Thyroid gland (tissue), 4 donors: ENCODE measurements around the gene CDH4. TPM values are rescaled to one million over a fixed set of nuclear protein-coding genes. Genes with fewer than 3 reads are reported as not detected.

Experiments
- DNase-seq, 2 donors: peaks; one replicate each; pipeline ENCODE4 v3.0.0-alpha.2; 2019
- H3K27ac ChIP-seq, 3 donors: fragments of 200-600 bp; sonication (generic); 1 replicate in 2 of 3; 2 replicates in 1 of 3; pipeline ENCODE4 v1.5.1; 2016 to 2019; ENCODE audit warnings: mild to moderate bottlenecking in 1 of 3, moderate library complexity in 1 of 3
- H3K27me3 ChIP-seq: fragments of 200-600 bp; sonication (generic); one replicate; pipeline ENCODE4 v1.5.1; 2019
- H3K36me3 ChIP-seq, 2 donors: fragments of 200-600 bp; sonication (generic); one replicate each; pipeline ENCODE4 v1.5.1; 2016 to 2019
- H3K4me1 ChIP-seq, 2 donors: fragments of 200-600 bp; sonication (generic); one replicate each; pipeline ENCODE4 v1.5.1; 2017 to 2019
- H3K4me3 ChIP-seq, 3 donors: fragments of 200-600 bp; sonication (generic); replicated peaks in 1 of 3; 1 replicate in 2 of 3; 2 replicates in 1 of 3; pipeline ENCODE4 v1.5.1; 2016; ENCODE audit warnings: mild to moderate bottlenecking in 1 of 3
- H3K9me3 ChIP-seq: fragments of 200-600 bp; sonication (generic); one replicate; pipeline ENCODE4 v1.5.1; 2017
- POLR2A ChIP-seq, 2 donors: fragments of 450-650 bp; IDR thresholded peaks; one replicate each; pipeline ENCODE4 v1.6.1; 2017; ENCODE audit warnings: antibody characterized with exemption in 2 of 2, mild to moderate bottlenecking in 2 of 2, moderate library complexity in 1 of 2
- WGBS, 2 donors: methylation state at CpG; one replicate each; pipeline ENCODE4 v1.1.5; 2017; 5-methylcytosine and 5-hydroxymethylcytosine counted together
- intact Hi-C: fragments of 100-400 bp; cut with DNase I; formaldehyde crosslinking; loops from one replicate; pipeline ENCODE4 v1.15.1; 2023
- total RNA-seq, 4 donors: library from RNA; depleted of rRNA; stranded (reverse); fragments of >200 nt; gene quantifications; one replicate each; pipeline ENCODE4 v1.2.3, GENCODE V29; 2016
- TF ChIP-seq, protein P1 (sequence below), 6 experiments: fragments of 200-600 bp in 3 of 6; fragments of 450-650 bp in 3 of 6; sonication (generic) in 3 of 6; IDR thresholded peaks; one replicate each; pipeline ENCODE4 v1.5.1; 2016 to 2019; ENCODE audit warnings: antibody characterized with exemption in 6 of 6, mild to moderate bottlenecking in 2 of 6, inconsistent platforms in 1 of 6, moderate library complexity in 1 of 6

CDH4 gene
- total RNA-seq, 4 donors from 2014 or later = 0.22 to 0.29 (median 0.29) TPM; not detected in 1

DNA sequence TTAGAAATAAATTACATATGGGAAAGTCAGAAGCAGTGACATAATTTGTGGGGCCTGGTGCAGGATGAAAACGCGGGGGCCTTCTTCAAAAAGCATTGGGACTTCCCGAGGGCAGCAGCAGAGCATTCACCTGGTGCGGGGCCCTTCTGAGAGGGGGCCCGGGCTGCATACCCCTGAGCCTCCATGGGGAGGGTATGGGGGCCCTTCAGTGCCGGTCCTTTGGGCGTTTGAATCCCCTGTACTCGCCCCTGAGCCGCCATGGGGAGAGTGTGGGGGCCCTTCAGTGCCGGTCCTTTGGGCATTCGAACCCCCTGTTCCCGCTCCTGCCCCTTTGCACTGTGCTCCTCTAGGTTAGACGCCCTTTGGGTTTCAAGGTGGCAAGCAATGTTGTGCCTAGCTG lies 283.5 kb downstream of the CDH4 start:
- intact Hi-C loops = no loop called here
- H3K4me3 ChIP-seq = no peak overlapping the region
- H3K27ac ChIP-seq = no peak overlapping the region
- TF ChIP-seq, protein P1, sequence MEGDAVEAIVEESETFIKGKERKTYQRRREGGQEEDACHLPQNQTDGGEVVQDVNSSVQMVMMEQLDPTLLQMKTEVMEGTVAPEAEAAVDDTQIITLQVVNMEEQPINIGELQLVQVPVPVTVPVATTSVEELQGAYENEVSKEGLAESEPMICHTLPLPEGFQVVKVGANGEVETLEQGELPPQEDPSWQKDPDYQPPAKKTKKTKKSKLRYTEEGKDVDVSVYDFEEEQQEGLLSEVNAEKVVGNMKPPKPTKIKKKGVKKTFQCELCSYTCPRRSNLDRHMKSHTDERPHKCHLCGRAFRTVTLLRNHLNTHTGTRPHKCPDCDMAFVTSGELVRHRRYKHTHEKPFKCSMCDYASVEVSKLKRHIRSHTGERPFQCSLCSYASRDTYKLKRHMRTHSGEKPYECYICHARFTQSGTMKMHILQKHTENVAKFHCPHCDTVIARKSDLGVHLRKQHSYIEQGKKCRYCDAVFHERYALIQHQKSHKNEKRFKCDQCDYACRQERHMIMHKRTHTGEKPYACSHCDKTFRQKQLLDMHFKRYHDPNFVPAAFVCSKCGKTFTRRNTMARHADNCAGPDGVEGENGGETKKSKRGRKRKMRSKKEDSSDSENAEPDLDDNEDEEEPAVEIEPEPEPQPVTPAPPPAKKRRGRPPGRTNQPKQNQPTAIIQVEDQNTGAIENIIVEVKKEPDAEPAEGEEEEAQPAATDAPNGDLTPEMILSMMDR (IDR thresholded peaks at IDR 0.05) = no peak
- no peak for TF ChIP-seq POLR2A (IDR thresholded peaks at IDR 0.05)
- 76 to 78% methylated on average over 11 to 13 of the region's 13 CpGs for WGBS, 2 donors
- H3K27me3 ChIP-seq = no peaks in the 10 kb centered on the region
- no peak for DNase-seq
- H3K9me3 ChIP-seq = no peaks in the 10 kb centered on the region
- no peaks in the 10 kb centered on the region for H3K4me1 ChIP-seq
- no peaks in the 10 kb centered on the region for H3K36me3 ChIP-seq

GRCh38 chr20:61535956-61536355 lies 283.9 kb downstream of the CDH4 start:
- Histone ChIP-seq H3K27me3 (no peaks in the 10 kb centered on the region), H3K36me3 (no peaks in the 10 kb centered on the region), H3K4me3 (no peak overlapping the region), H3K4me1 (no peaks in the 10 kb centered on the region), H3K9me3 (no peaks in the 10 kb centered on the region), H3K27ac (no peak overlapping the region)
- no peak for DNase-seq
- 72 to 80% methylated on average over 3 to 4 of the region's 8 CpGs for WGBS, 2 donors
- intact Hi-C loops = no loop called here
- no peak for TF ChIP-seq POLR2A (IDR thresholded peaks at IDR 0.05)
- TF ChIP-seq, protein P1 (IDR thresholded peaks at IDR 0.05) = no peak

DNA sequence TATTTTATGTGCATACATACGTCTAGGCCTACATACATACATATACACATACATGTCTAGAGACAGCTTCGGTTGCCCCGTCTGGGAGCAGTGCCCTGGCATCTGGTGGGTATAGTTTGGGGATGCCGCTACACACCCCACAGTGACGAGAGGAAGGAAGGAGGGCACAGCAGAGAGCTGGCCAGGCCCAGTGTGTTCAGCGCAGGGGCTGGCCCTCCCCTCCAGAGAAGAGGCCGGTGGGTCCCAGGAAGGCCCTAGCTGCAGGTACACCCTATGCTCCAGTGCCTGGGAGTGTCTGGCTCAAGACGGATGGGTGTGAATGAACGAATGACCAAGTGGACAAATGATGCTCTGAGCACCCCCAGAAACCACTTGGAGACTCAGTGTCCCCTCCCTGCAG lies 284.6 kb downstream of the CDH4 start:
- no peak for TF ChIP-seq POLR2A (IDR thresholded peaks at IDR 0.05)
- TF ChIP-seq, protein P1 (IDR thresholded peaks at IDR 0.05) = no peak
- 83 to 86% methylated on average over 8 to 9 of the region's 9 CpGs for WGBS, 2 donors
- Histone ChIP-seq H3K36me3 (no peaks in the 10 kb centered on the region), H3K4me3 (no peak overlapping the region), H3K27ac (no peak overlapping the region), H3K4me1 (no peaks in the 10 kb centered on the region), H3K9me3 (no peaks in the 10 kb centered on the region), H3K27me3 (no peaks in the 10 kb centered on the region)
- no peak for DNase-seq
- intact Hi-C loops = no loop called here

GRCh38 chr20:61537239-61538182 lies 285.4 kb downstream of the CDH4 start:
- TF ChIP-seq POLR2A (IDR thresholded peaks at IDR 0.05) = no peak
- TF ChIP-seq, protein P1 (IDR thresholded peaks at IDR 0.05) = no peak
- DNase-seq = no peak
- H3K4me1 ChIP-seq = no peaks in the 10 kb centered on the region
- no peaks in the 10 kb centered on the region for H3K27me3 ChIP-seq
- no peak overlapping the region for H3K4me3 ChIP-seq
- intact Hi-C loops = no loop called here
- 76 to 79% methylated on average over 24 to 25 of the region's 25 CpGs for WGBS, 2 donors
- H3K27ac ChIP-seq = no peak overlapping the region
- no peaks in the 10 kb centered on the region for H3K36me3 ChIP-seq
- H3K9me3 ChIP-seq = no peaks in the 10 kb centered on the region
